Measurements from ENCODE around the gene TRMT2A. TPM values are rescaled to one million over a fixed set of nuclear protein-coding genes. Genes with fewer than 3 reads are reported as not detected.

The TRMT2A gene
- total RNA-seq = 33.6 and 47.4 TPM in 2 replicates

GRCh38 chr22:20116951-20117632 lies at the start of gene TRMT2A:
TSS of gene TRMT2A (minus strand) at chr22:20117226. CDS start at chr22:20116906, 320 bp downstream.

GRCh38 chr22:20150381-20151275 lies 33.6 kb upstream of the TRMT2A start, which contains the start of gene CCDC188:
TSS of gene CCDC188 (minus strand) at chr22:20151055. CDS start at chr22:20150986, 69 bp downstream.

GRCh38 chr22:20131597-20131858 lies 14.5 kb upstream of the TRMT2A start, which contains the start of gene ZDHHC8:
TSS of gene ZDHHC8 (plus strand) at chr22:20131804. CDS start at chr22:20131948, 144 bp downstream.

GRCh38 chr22:20115691-20116375 lies 1.2 kb downstream of the TRMT2A start, which contains the start of gene RANBP1:
TSS of gene RANBP1 (plus strand) at chr22:20116104. CDS start at chr22:20116185, 81 bp downstream.

GRCh38 chr22:20079745-20080444 lies 37.1 kb downstream of the TRMT2A start, which contains the start of gene DGCR8:
TSS of gene DGCR8 (plus strand) at chr22:20080241. CDS start at chr22:20085964, 5,723 bp downstream.

Small RNA genes lying within 50 kb of the gene (small RNA-seq; reads per million reads assigned to genes)
- gene MIR6816 (0.19 reads per million), gene RF00017 (not detected), gene RF00599 (not detected)

Other genes with a start within 250 kb of the TRMT2A start
- gene COMT, start 175.5 kb downstream of the TRMT2A start, total RNA-seq = 186 and 298 TPM in 2 replicates
- 67.8 and 124 TPM in 2 replicates for gene TXNRD2, start 175.4 kb downstream of the TRMT2A start, total RNA-seq
- gene ARVCF, start 100.4 kb downstream of the TRMT2A start, total RNA-seq = 95.7 and 108 TPM in 2 replicates
- gene TANGO2, start 96.1 kb downstream of the TRMT2A start, total RNA-seq = 44.8 and 51.6 TPM in 2 replicates
- gene DGCR8, start 37.0 kb downstream of the TRMT2A start, total RNA-seq = 36.0 and 36.3 TPM in 2 replicates
- gene RANBP1, start 1.1 kb downstream of the TRMT2A start, total RNA-seq = 187 and 231 TPM in 2 replicates
- 18.9 and 19.7 TPM in 2 replicates for gene ZDHHC8, start 14.6 kb upstream of the TRMT2A start, total RNA-seq
- gene CCDC188, start 33.8 kb upstream of the TRMT2A start, total RNA-seq = 8.6 and 8.8 TPM in 2 replicates
- 0.65 and 0.76 TPM in 2 replicates for gene RTN4R, start 151.1 kb upstream of the TRMT2A start, total RNA-seq
- gene DGCR6L, start 202.8 kb upstream of the TRMT2A start, total RNA-seq = 42.9 and 49.0 TPM in 2 replicates

Data from vein endothelial cell (primary cell).